ENCODE measurements around the gene BRAT1.

The BRAT1 gene

GRCh38 chr7:2527505-2528467 lies 27.5 kb downstream of the BRAT1 start:
- Histone ChIP-seq H3K4me1 (ENCODE audit: low read length) (no peaks in the 10 kb centered on the region), H3K4me2 (ENCODE audit: low read depth, low read length) (no peak overlapping the region), H3K27ac (ENCODE audit: low read length) (no peak overlapping the region), H3K27me3 (replicated peaks; ENCODE audit: insufficient read depth, low read length) (peaks cover 60% of the 10 kb centered on the region), H3K79me2 (ENCODE audit: low read length) (no peaks in the 10 kb centered on the region), H3F3A (ENCODE audit: insufficient read depth, low read length) (no peaks in the 10 kb centered on the region), H3K9ac (ENCODE audit: low read length) (no peak overlapping the region), H2AFZ (ENCODE audit: low read length) (no peak overlapping the region), H3K4me3 (ENCODE audit: low read length) (no peak overlapping the region), H4K20me1 (ENCODE audit: insufficient read depth, low read length) (no peaks in the 10 kb centered on the region), H3K9me2 (replicated peaks; ENCODE audit: insufficient read depth, low read length) (no peaks in the 10 kb centered on the region), H3K9me3 (replicated peaks; ENCODE audit: insufficient read depth, low read length) (no peaks in the 10 kb centered on the region), H3K36me3 (replicated peaks; ENCODE audit: insufficient read depth, low read length) (no peaks in the 10 kb centered on the region)
- no peak for DNase-seq
- TF ChIP-seq EZH2 (optimal IDR thresholded peaks at IDR 0.05; ENCODE audit: low read depth, low read length), result no peak

- no peak overlapping the region for H3K4me3 ChIP-seq (ENCODE audit: low read length)
- H3K79me2 ChIP-seq (ENCODE audit: low read length), result no peaks in the 10 kb centered on the region
- no peaks in the 10 kb centered on the region for H3K4me1 ChIP-seq (ENCODE audit: low read length)
- no peaks in the 10 kb centered on the region for H3K9me3 ChIP-seq (replicated peaks; ENCODE audit: insufficient read depth, low read length)
- no peaks in the 10 kb centered on the region for H3K9me2 ChIP-seq (replicated peaks; ENCODE audit: insufficient read depth, low read length)
- no peak overlapping the region for H3K9ac ChIP-seq (ENCODE audit: low read length)
- H4K20me1 ChIP-seq (ENCODE audit: insufficient read depth, low read length), result no peaks in the 10 kb centered on the region
- H3F3A ChIP-seq (ENCODE audit: insufficient read depth, low read length), result no peaks in the 10 kb centered on the region
- H2AFZ ChIP-seq (ENCODE audit: low read length), result no peak overlapping the region
- no peak overlapping the region for H3K4me2 ChIP-seq (ENCODE audit: low read depth, low read length)
- TF ChIP-seq CTCF (IDR thresholded peaks at IDR 0.05; ENCODE audit: low read length) (no peak), EZH2 (optimal IDR thresholded peaks at IDR 0.05; ENCODE audit: low read depth, low read length) (no peak), EZH2phosphoT487 (IDR thresholded peaks at IDR 0.05; ENCODE audit: low read length) (no peak)
- peaks cover 69% of the 10 kb centered on the region for H3K27me3 ChIP-seq (replicated peaks; ENCODE audit: insufficient read depth, low read length)
- H3K27ac ChIP-seq (ENCODE audit: low read length), result no peak overlapping the region
- no peaks in the 10 kb centered on the region for H3K36me3 ChIP-seq (replicated peaks; ENCODE audit: insufficient read depth, low read length)
- no peak for DNase-seq
These were observed 28.4 kb downstream of the BRAT1 start for GRCh38 chr7:2526659-2527504.

GRCh38 chr7:2525658-2526630 lies 29.4 kb downstream of the BRAT1 start:
- Histone ChIP-seq H3K36me3 (replicated peaks; ENCODE audit: insufficient read depth, low read length) (no peaks in the 10 kb centered on the region), H3F3A (ENCODE audit: insufficient read depth, low read length) (no peaks in the 10 kb centered on the region), H4K20me1 (ENCODE audit: insufficient read depth, low read length) (no peaks in the 10 kb centered on the region), H3K9me3 (replicated peaks; ENCODE audit: insufficient read depth, low read length) (no peaks in the 10 kb centered on the region), H3K27ac (ENCODE audit: low read length) (no peak overlapping the region), H3K9ac (ENCODE audit: low read length) (no peak overlapping the region), H3K4me3 (ENCODE audit: low read length) (no peak overlapping the region), H2AFZ (ENCODE audit: low read length) (no peak overlapping the region), H3K79me2 (ENCODE audit: low read length) (no peaks in the 10 kb centered on the region), H3K27me3 (replicated peaks; ENCODE audit: insufficient read depth, low read length) (peaks cover 77% of the 10 kb centered on the region), H3K4me2 (ENCODE audit: low read depth, low read length) (no peak overlapping the region), H3K4me1 (ENCODE audit: low read length) (no peaks in the 10 kb centered on the region), H3K9me2 (replicated peaks; ENCODE audit: insufficient read depth, low read length) (no peaks in the 10 kb centered on the region)
- TF ChIP-seq EZH2 (optimal IDR thresholded peaks at IDR 0.05; ENCODE audit: low read depth, low read length), result no peak
- TF ChIP-seq CTCF (IDR thresholded peaks at IDR 0.05; ENCODE audit: low read length), result no peak
- no peak for TF ChIP-seq EZH2phosphoT487 (IDR thresholded peaks at IDR 0.05; ENCODE audit: low read length)
- no peak for DNase-seq
